GM12865 (cell line): ENCODE results near the gene DDB1.

Experiments
- DNase-seq: peaks from one replicate; pipeline ENCODE4 v3.0.0; 2010; ENCODE audit warnings: low read depth
- H3K4me3 ChIP-seq: 2 replicates; pipeline ENCODE4 v1.5.1; 2011; ENCODE audit warnings: mild to moderate bottlenecking, low read depth, low read length, control low read depth
- TF ChIP-seq, protein P1 (sequence below): IDR thresholded peaks from 2 replicates; pipeline ENCODE4 v1.5.1; 2011; ENCODE audit warnings: low read length, control low read depth, low read depth, inconsistent platforms; ENCODE audit not compliant: insufficient read depth; ENCODE audit errors: missing control alignments

Gene DDB1

DNA sequence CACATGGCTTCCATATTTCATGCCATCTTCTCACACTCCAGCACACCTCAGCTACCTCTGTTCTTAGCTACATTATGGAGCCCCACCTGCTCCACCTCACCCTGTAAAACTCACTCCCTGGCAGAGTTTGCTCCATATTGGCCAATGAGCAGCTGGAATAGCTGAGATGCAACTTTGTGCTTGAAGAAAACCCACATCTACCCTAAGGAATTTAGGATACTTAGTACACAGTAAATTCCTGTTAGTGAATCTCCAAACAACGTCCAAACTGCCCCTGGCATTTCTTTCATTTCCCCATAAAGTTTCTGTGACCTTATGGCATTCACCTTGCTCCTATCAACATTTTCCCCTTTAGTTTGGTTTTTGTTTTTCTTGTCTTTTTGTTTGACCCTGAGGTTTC, 35.6 kb downstream of the DDB1 start:
- DNase-seq: no peak
- TF ChIP-seq, protein P1, sequence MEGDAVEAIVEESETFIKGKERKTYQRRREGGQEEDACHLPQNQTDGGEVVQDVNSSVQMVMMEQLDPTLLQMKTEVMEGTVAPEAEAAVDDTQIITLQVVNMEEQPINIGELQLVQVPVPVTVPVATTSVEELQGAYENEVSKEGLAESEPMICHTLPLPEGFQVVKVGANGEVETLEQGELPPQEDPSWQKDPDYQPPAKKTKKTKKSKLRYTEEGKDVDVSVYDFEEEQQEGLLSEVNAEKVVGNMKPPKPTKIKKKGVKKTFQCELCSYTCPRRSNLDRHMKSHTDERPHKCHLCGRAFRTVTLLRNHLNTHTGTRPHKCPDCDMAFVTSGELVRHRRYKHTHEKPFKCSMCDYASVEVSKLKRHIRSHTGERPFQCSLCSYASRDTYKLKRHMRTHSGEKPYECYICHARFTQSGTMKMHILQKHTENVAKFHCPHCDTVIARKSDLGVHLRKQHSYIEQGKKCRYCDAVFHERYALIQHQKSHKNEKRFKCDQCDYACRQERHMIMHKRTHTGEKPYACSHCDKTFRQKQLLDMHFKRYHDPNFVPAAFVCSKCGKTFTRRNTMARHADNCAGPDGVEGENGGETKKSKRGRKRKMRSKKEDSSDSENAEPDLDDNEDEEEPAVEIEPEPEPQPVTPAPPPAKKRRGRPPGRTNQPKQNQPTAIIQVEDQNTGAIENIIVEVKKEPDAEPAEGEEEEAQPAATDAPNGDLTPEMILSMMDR: no peak
- no peak overlapping the region for H3K4me3 ChIP-seq

DNA sequence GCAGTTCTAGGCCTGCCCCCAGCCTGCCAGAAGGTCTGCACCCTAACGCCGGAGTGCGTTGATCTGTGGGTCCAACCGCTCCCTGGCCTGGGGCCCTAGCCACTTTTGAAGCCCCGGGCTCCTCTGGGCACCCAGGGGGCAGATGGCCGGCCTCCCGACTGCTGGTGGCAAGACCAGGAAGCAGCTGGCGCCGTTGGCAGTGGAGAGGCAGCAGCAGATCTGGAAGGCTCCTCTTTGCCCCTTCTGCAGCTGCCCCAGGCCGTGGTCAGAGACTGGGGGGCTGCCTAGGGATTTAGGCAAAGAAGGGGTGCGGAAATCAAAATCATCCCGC, 37.3 kb downstream of the DDB1 start:
- TF ChIP-seq, protein P1: no peak
- peak; percentile 13 for DNase-seq
- H3K4me3 ChIP-seq: peak overlapping the region; percentile 89

DNA sequence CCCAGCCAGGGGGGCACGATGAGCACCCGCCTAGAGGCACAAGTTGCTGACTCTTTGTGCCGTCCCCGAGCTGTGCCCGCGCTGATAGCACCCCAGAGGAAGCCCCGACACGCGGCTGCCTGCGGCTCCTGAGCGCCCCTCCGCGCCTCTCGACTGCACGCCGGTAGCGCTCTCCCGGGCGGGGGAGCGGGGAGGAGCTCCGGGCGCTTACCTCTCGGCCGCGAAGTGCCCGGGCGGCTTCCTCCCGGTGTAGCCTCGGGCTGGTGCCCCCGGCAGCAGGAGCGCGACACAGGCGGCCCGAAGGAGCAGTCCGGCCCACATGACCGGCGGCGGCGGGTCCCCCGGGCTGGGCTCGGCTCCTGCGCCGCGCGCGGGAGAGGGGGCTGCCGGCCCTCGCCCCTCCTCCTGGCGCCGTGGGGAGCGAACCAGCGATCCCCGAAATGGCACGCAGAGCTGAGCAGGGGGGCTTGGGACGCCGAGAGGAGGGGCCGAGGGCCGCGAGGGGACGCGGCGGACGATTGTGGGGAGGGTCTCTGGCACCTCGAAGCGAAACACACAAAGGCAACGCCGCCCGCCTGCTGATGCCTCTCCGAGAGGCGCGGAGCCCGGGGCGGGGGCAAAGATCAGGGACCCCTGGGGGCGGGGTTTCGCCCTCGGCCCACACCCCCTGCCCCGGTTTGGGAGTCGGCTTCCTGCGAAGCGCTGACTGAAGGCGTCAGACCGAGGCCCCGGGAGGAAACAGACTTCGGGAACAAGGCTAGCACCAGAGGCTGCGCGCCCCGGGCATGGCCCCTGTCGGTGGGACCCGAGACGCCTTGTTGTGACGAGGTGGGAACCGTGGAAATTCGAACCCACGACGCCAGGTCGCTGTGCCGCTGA, 37.9 kb downstream of the DDB1 start, which contains the start of gene VWCE:
Gene VWCE, minus strand, starts transcription at position 600 of the 879 bp plus-strand sequence. Its CDS starts 279 bp downstream, at position 321.
- peak within 1 kb of the TSS; percentile 89 for H3K4me3 ChIP-seq
- peak; percentile 90 for DNase-seq
- TF ChIP-seq, protein P1: peak; percentile 29

DNA sequence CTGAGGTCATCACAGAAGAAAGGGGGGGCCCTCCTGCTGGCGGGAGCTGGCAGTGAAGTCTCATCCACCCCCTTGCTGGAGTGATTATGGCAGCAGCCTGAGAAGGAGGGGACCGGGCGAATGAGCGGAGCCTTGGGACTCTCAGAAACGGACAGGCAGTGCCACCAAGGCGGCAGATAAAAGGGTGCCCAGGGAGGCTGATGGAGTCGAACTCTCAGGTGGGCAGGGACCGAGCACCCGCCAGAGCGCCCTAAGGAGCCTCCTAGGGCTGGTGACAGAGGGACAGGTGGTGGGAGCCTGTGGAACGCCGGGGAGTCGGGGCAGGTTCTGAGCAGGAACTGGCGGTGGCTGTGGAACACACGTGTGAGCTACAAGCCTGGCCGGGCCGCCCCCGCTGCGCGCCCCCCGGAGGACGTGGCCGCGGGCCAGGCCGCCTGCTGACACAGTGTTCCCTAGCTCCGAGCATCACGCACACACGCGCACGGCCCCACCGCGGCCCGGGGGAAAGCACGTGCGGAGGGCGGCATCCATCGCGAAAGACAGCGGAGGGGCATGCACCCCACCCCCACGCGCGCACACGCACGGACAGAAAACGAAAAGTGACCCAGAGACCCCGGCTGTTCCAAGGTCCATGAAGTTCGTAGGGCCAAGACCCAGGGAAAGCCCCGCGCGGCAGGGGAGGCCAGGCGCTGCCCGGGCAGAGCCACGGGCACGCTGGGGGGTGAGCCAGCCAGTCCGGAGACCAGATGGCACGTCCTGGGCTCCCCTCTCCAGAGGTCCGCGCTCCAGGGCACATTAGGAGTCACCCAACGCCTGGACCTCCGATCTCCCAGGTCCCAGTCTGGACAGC, 38.8 kb downstream of the DDB1 start:
- TF ChIP-seq, protein P1: peak; percentile 14
- peak; percentile 70 for DNase-seq
- peak overlapping the region; percentile 89 for H3K4me3 ChIP-seq

DNA sequence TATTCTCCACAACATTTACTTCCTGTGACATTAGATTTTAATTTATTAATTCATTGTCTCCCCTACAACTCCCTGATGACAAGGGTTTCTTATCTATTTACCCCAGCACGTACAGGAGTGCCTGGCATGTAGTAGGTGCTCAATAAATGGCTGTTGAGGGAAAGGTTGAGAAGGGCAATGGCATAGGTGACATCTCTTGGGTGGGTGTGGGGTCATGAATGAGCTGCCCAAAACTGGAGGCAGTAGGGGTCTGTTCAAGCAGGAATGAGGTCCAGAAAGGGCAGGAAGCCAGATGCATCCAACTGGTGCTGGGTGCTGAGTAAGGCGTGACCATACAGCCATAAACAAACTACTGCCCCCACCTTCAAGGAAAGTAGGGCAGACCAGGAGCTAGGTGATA, 40.5 kb downstream of the DDB1 start:
- H3K4me3 ChIP-seq: no peak overlapping the region
- DNase-seq: no peak
- TF ChIP-seq, protein P1: no peak

DNA sequence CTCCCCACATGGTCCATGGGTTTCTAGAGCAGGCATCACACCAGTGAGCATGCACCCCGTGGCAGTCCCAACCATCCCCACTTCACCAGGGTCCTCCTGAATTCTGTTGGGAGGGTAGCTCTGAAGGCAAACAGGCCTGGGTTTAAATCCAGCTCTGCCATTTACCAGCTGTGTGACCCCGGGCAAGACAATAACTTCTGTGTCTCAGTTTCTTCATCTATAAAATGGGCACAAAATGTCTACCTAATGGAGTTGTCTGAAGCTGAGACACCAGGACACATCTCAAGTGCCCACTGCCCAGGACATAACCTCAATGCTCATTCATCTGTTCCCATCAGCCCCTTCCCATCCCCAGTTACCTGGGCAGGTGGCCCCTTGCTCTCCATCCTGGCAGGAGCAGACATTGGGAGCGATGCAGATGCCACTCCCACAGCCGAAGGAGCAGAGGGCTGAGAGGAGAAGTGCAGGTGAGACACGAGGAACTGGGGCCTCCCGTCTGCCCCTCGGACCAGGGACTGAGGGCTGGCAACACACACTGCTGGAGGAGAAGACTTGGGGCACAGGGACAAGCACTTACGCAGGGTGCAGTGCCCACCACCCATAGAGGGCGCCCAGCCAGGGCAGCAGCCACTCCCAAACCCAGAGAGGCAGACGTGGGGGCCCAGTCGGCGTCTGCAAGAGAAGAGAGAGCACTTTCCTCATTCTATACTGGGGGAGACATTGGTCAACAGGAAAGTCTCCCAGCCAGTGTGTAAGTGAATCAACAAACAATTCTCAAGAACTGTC, 41.8 kb downstream of the DDB1 start:
- peak; percentile 26 for DNase-seq
- TF ChIP-seq, protein P1: peak; percentile 35
- H3K4me3 ChIP-seq: no peak overlapping the region
